B cell (primary cell): ENCODE results near the gene RCVRN. TPM values are rescaled to one million over a fixed set of nuclear protein-coding genes. Genes with fewer than 3 reads are reported as not detected.

Source experiments
- ATAC-seq: fragments of 200-7000 bp; cut with Tn5 transposase; one replicate; pipeline ENCODE4 v1.10.0; 2021; ENCODE audit warnings: low read depth, mild to moderate bottlenecking, moderate number of reproducible peaks, moderate library complexity
- CTCF ChIA-PET: fragments of 350-600 bp; sonication (Branson Sonifier 250); formaldehyde crosslinking; loops from one replicate; lab custom pipeline; 2021; ENCODE audit warnings: antibody characterized with exemption, inconsistent platforms; lab: Charles Lee
- POLR2A ChIA-PET: fragments of 350-600 bp; sonication (Branson Sonifier 250); formaldehyde crosslinking; loops from one replicate; lab custom pipeline; 2021; ENCODE audit warnings: antibody characterized with exemption; lab: Charles Lee
- DNase-seq: peaks from one replicate; pipeline ENCODE4 v3.0.0; 2013
- H2AFZ ChIP-seq: 2 replicates; pipeline ENCODE4 v1.6.1; 2012; ENCODE audit warnings: mild to moderate bottlenecking, low read depth, low read length; ENCODE audit not compliant: insufficient read depth, poor library complexity, severe bottlenecking
- H3K27ac ChIP-seq, 2 donors: 1 replicate in 1 of 2; 2 replicates in 1 of 2; pipeline ENCODE4 v1.5.1; 2012 to 2013; ENCODE audit warnings: low read length in 2 of 2, mild to moderate bottlenecking in 2 of 2, moderate library complexity in 1 of 2
- H3K27me3 ChIP-seq, 4 experiments: fragments of 200-600 bp in 1 of 4; sonication (generic) in 1 of 4; replicated peaks in 1 of 4; 1 replicate in 2 of 4; 2 replicates in 2 of 4; pipeline versions ENCODE4 v1.6.1 to v1.7.0; 2013 to 2016; ENCODE audit warnings: low read length in 3 of 4, mild to moderate bottlenecking in 2 of 4, mixed read lengths in 1 of 4, moderate library complexity in 1 of 4; ENCODE audit not compliant: insufficient read depth in 4 of 4, control insufficient read depth in 3 of 4; ENCODE audit errors: control extremely low read depth in 1 of 4
- H3K36me3 ChIP-seq, 2 experiments: replicated peaks in 1 of 2; 1 replicate in 1 of 2; 2 replicates in 1 of 2; pipeline versions ENCODE4 v1.6.1 to v1.7.1; 2013; ENCODE audit warnings: low read length in 1 of 2; ENCODE audit not compliant: insufficient read depth in 2 of 2, control insufficient read depth in 1 of 2; ENCODE audit errors: control extremely low read depth in 1 of 2, extremely low read depth in 1 of 2
- H3K4me1 ChIP-seq, 2 donors: fragments of 200-600 bp in 1 of 2; sonication (generic) in 1 of 2; 1 replicate in 1 of 2; 2 replicates in 1 of 2; pipeline versions ENCODE4 v1.5.1 to v1.6.1; 2013 to 2017; ENCODE audit warnings: low read length in 2 of 2; ENCODE audit not compliant: control insufficient read depth in 2 of 2, insufficient read depth in 2 of 2
- H3K4me2 ChIP-seq: replicated peaks from 2 replicates; pipeline ENCODE3; 2012; ENCODE audit warnings: mild to moderate bottlenecking, low read depth, low read length; ENCODE audit not compliant: poor library complexity, severe bottlenecking
- H3K4me3 ChIP-seq, 5 experiments: fragments of 200-600 bp in 1 of 5; sonication (generic) in 1 of 5; 1 replicate in 3 of 5; 2 replicates in 2 of 5; pipeline versions ENCODE4 v1.5.1 to v1.7.0; 2011 to 2016; ENCODE audit warnings: low read length in 4 of 5, mild to moderate bottlenecking in 4 of 5, low read depth in 2 of 5, control low read depth in 1 of 5, moderate library complexity in 1 of 5; ENCODE audit not compliant: insufficient read depth in 1 of 5; ENCODE audit errors: control extremely low read depth in 1 of 5, extremely low read depth in 1 of 5
- H3K79me2 ChIP-seq: fragments of 200-600 bp; sonication (generic); one replicate; pipeline ENCODE4 v1.6.0; 2016; ENCODE audit warnings: low read length; ENCODE audit not compliant: control insufficient read depth, insufficient read depth
- H3K9ac ChIP-seq: fragments of 200-600 bp; sonication (generic); 2 replicates; pipeline ENCODE4 v1.6.1; 2017; ENCODE audit warnings: mild to moderate bottlenecking, low read length, moderate library complexity
- H3K9me3 ChIP-seq, 3 donors: one replicate each; pipeline versions ENCODE4 v1.6.1 to v1.7.1; 2013; ENCODE audit warnings: low read length in 2 of 3; ENCODE audit not compliant: control insufficient read depth in 2 of 3, insufficient read depth in 1 of 3; ENCODE audit errors: control extremely low read depth in 1 of 3
- H4K20me1 ChIP-seq: 2 replicates; pipeline ENCODE4 v1.6.0; 2012; ENCODE audit warnings: mild to moderate bottlenecking, low read length; ENCODE audit not compliant: insufficient read depth, control insufficient read depth, poor library complexity, severe bottlenecking
- H3K27ac Mint-ChIP-seq: one replicate; pipeline ENCODE4 v1.8.0; 2021; ENCODE audit warnings: mixed read lengths
- H3K27me3 Mint-ChIP-seq: one replicate; pipeline ENCODE4 v1.8.0; 2021; ENCODE audit warnings: mixed read lengths
- H3K4me1 Mint-ChIP-seq: one replicate; pipeline ENCODE4 v1.8.0; 2021; ENCODE audit warnings: mixed read lengths
- H3K4me3 Mint-ChIP-seq: one replicate; pipeline ENCODE4 v1.8.0; 2021; ENCODE audit warnings: mixed read lengths
- H3K9me3 Mint-ChIP-seq: one replicate; pipeline ENCODE4 v1.8.0; 2022; ENCODE audit warnings: mixed read lengths; ENCODE audit not compliant: insufficient read depth
- EZH2 ChIP-seq: IDR thresholded peaks from 2 replicates; pipeline ENCODE4 v1.6.1; 2012; ENCODE audit warnings: borderline replicate concordance, low read depth, mild to moderate bottlenecking, moderate library complexity, low read length; ENCODE audit not compliant: insufficient read depth, poor library complexity, severe bottlenecking
- WGBS: methylation state at CpG from one replicate; pipeline ENCODE4 v1.1.5; 2013; ENCODE audit warnings: missing lambda C conversion rate; ENCODE audit not compliant: insufficient coverage; 5-methylcytosine and 5-hydroxymethylcytosine counted together
- intact Hi-C: fragments of 100-400 bp; cut with micrococcal nuclease; formaldehyde crosslinking; loops from one replicate; pipeline ENCODE4 v1.10.0; 2022
- polyA plus RNA-seq: library from polyadenylated mRNA; depleted of rRNA; stranded (reverse); fragments of >200 nt; gene quantifications from 2 replicates; pipeline ENCODE4 v1.2.3, GENCODE V29; 2012
- total RNA-seq, 2 donors: library from RNA; stranded (reverse); fragments of 120-200 nt in 1 of 2; gene quantifications; 1 replicate in 1 of 2; 2 replicates in 1 of 2; pipeline versions ENCODE4 v1.2.3 to v1.2.4, GENCODE V29; 2013 to 2022
- TF ChIP-seq, protein P1 (sequence below): fragments of 200-600 bp; IDR thresholded peaks from one replicate; pipeline ENCODE4 v1.8.0; 2022; ENCODE audit warnings: antibody characterized with exemption, mild to moderate bottlenecking

The RCVRN gene
- total and polyA plus RNA-seq, 2 donors (not counting 1 experiment from before 2014, with no cell fraction given): 0.16 TPM; not detected in 1

DNA sequence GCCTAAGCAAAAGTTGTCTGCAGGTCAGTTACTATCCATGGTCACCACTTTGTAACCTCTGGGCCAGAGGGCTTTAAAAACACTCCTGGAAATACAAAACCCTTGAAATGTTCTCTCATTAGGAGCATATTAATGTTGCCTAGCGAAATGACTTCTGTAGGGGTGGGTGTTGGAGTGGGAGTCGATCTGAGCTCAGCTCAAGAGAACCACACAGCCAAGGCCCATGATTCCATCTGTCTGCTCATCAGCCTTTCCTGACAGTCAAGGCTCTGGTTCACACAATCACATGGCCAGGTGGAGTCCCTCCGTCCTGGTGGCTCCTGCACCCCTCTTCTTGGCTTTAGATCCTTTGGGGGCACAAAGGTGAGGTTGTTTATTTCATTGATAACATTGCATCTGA, 26.7 kb downstream of the RCVRN start:
- H4K20me1 ChIP-seq: no peaks in the 10 kb centered on the region
- Mint-ChIP-seq H3K27me3 (peaks cover 9% of the 10 kb centered on the region), H3K27ac (no peak overlapping the region), H3K4me3 (no peak overlapping the region), H3K4me1 (no peaks in the 10 kb centered on the region), H3K9me3 (peaks cover 3% of the 10 kb centered on the region)
- no peak overlapping the region for H3K4me3 ChIP-seq
- TF ChIP-seq EZH2: no peak
- TF ChIP-seq, protein P1, sequence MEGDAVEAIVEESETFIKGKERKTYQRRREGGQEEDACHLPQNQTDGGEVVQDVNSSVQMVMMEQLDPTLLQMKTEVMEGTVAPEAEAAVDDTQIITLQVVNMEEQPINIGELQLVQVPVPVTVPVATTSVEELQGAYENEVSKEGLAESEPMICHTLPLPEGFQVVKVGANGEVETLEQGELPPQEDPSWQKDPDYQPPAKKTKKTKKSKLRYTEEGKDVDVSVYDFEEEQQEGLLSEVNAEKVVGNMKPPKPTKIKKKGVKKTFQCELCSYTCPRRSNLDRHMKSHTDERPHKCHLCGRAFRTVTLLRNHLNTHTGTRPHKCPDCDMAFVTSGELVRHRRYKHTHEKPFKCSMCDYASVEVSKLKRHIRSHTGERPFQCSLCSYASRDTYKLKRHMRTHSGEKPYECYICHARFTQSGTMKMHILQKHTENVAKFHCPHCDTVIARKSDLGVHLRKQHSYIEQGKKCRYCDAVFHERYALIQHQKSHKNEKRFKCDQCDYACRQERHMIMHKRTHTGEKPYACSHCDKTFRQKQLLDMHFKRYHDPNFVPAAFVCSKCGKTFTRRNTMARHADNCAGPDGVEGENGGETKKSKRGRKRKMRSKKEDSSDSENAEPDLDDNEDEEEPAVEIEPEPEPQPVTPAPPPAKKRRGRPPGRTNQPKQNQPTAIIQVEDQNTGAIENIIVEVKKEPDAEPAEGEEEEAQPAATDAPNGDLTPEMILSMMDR: no peak
- no peak overlapping the region for H3K4me2 ChIP-seq
- CTCF ChIA-PET: no interaction called here
- H3K9me3 ChIP-seq: peaks cover 1 to 11% (median 4%) of the 10 kb centered on the region in 3 donors
- no peaks in the 10 kb centered on the region for H3K36me3 ChIP-seq
- H3K79me2 ChIP-seq: no peaks in the 10 kb centered on the region
- ATAC-seq (no peak), DNase-seq (no peak)
- peaks cover 0 to 6% (median 0%) of the 10 kb centered on the region in 4 experiments for H3K27me3 ChIP-seq
- 40% methylated on average over 2 of the region's 3 CpGs for WGBS
- intact Hi-C loops: no loop called here
- H3K4me1 ChIP-seq: no peaks in the 10 kb centered on the region
- H3K9ac ChIP-seq: no peak overlapping the region
- H3K27ac ChIP-seq: no peak overlapping the region
- no peak overlapping the region for H2AFZ ChIP-seq
- POLR2A ChIA-PET: no interaction called here

DNA sequence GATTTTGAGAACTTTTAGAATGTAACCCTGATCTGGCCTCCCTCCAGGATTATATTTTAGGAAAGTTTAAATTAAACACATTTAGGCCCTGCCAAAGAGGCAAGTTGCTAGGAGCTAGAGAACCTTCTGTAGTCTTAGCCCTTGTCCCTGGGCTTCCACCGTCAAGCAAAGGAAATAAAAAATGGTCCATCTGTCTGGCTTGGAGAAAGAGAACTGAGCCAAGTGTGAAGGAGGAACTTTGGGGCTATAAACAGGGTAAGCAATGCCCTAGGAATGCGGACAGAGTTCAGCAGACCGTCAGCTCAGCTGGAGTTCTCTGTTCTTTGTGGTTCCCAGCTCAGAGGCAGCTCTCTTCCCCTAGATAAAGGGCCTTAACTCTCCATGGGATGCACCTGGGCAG, 29.6 kb downstream of the RCVRN start:
- Histone ChIP-seq H3K4me1 (no peaks in the 10 kb centered on the region), H4K20me1 (no peaks in the 10 kb centered on the region), H2AFZ (no peak overlapping the region), H3K79me2 (no peaks in the 10 kb centered on the region), H3K27ac (no peak overlapping the region), H3K27me3 (peaks cover 0 to 8% (median 0%) of the 10 kb centered on the region in 4 experiments), H3K9ac (no peak overlapping the region), H3K36me3 (no peaks in the 10 kb centered on the region), H3K4me3 (no peak overlapping the region), H3K4me2 (no peak overlapping the region), H3K9me3 (no peaks in the 10 kb centered on the region)
- H3K4me3 Mint-ChIP-seq: no peak overlapping the region
- no peaks in the 10 kb centered on the region for H3K4me1 Mint-ChIP-seq
- DNase-seq: no peak
- H3K9me3 Mint-ChIP-seq: no peaks in the 10 kb centered on the region
- no peak for TF ChIP-seq EZH2
- TF ChIP-seq, protein P1: no peak
- CTCF ChIA-PET: no interaction called here
- POLR2A ChIA-PET: no interaction called here
- intact Hi-C loops: no loop called here
- peaks cover 9% of the 10 kb centered on the region for H3K27me3 Mint-ChIP-seq
- ATAC-seq: no peak
- H3K27ac Mint-ChIP-seq: no peak overlapping the region
- WGBS: 35% methylated on average over 3 of the region's 3 CpGs
